ENCODE data around the gene LMNB1.

LMNB1 gene

GRCh38 chr5:126744836-126745235 is 32.1 kb upstream of the LMNB1 start:
- in situ Hi-C loops (cut with HindIII; ENCODE audit: low sequenced_read_pairs), result no loop called here
- H3K4me3 ChIP-seq (ENCODE audit: low read depth, low read length), result no peak overlapping the region
- TF ChIP-seq, protein P1, sequence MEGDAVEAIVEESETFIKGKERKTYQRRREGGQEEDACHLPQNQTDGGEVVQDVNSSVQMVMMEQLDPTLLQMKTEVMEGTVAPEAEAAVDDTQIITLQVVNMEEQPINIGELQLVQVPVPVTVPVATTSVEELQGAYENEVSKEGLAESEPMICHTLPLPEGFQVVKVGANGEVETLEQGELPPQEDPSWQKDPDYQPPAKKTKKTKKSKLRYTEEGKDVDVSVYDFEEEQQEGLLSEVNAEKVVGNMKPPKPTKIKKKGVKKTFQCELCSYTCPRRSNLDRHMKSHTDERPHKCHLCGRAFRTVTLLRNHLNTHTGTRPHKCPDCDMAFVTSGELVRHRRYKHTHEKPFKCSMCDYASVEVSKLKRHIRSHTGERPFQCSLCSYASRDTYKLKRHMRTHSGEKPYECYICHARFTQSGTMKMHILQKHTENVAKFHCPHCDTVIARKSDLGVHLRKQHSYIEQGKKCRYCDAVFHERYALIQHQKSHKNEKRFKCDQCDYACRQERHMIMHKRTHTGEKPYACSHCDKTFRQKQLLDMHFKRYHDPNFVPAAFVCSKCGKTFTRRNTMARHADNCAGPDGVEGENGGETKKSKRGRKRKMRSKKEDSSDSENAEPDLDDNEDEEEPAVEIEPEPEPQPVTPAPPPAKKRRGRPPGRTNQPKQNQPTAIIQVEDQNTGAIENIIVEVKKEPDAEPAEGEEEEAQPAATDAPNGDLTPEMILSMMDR (IDR thresholded peaks at IDR 0.05; ENCODE audit: low read depth, low read length, missing control alignments), result no peak
- no peak for DNase-seq (ENCODE audit: low read depth)

DNA sequence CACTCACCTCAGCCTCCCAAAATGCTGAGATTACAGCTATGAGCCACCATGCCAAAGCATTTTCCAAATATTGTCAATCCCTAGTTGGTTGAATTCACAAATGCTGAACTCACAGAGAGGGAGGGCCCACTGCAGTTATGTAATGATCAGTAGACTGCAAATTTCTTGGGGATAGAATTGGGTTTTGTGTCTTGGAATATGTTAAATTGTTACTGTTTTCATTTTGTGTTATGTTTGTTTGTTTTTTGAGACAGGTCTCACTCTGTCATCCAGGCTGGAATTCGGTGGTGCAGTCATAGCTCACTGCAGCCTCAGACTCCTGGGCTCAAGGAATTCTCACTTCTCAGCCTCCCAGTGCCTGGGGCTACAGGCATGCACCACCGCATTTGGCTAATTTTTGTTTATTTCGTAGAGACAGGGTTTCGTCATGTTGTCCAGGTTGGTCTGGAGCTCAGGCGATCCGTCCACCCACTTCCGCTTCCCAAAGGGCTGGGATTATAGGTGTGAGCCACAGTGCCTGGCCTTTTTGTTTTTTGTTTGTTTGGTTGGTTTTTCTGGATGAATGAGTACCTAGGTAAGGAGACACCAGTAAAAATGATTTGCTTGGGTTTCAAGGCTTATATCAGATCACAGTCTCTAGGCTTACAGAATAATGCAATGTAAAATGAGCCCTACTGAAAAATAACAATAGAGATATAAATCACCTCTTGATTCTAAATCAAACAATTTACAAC is 31.5 kb upstream of the LMNB1 start:
- no peak for DNase-seq (ENCODE audit: low read depth)
- TF ChIP-seq, protein P1 (IDR thresholded peaks at IDR 0.05; ENCODE audit: low read depth, low read length, missing control alignments), result no peak
- H3K4me3 ChIP-seq (ENCODE audit: low read depth, low read length), result no peak overlapping the region
- in situ Hi-C loops (cut with HindIII; ENCODE audit: low sequenced_read_pairs), result no loop called here

- in situ Hi-C loops (cut with HindIII; ENCODE audit: low sequenced_read_pairs), result no loop called here
- DNase-seq (ENCODE audit: low read depth), result no peak
- H3K4me3 ChIP-seq (ENCODE audit: low read depth, low read length), result no peak overlapping the region
- TF ChIP-seq, protein P1 (IDR thresholded peaks at IDR 0.05; ENCODE audit: low read depth, low read length, missing control alignments), result no peak
Measured at GRCh38 chr5:126746290-126746689, 30.6 kb upstream of the LMNB1 start.

DNA sequence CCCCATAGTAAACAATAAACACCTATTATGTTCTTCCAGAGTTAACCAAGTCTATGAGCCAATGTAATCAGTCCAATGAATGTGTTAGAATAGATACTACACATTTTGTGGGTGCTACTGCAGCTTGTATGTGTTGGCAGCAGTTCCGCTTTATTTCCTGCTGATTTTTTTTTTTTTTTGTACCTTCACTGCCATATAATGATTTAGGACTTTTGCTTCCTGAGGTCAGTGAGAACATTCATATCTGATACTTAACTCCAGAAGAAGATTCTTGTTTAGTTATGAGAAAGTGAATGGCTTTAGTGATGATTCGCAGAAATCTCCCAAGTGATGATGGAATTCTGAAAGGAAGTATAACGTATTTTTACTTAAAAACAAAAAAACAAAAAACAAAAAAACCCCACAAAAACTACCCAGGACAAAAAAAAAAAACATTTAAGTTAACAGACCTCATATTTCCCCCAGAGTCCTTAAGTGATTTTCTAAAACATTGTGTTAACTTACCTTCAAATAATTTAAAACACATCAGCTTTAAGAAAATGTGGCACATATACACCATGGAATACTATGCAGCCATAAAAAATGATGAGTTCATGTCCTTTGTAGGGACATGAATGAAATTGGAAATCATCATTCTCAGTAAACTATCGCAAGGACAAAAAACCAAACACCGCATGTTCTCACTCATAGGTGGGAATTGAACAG is 24.7 kb upstream of the LMNB1 start:
- in situ Hi-C loops (cut with HindIII; ENCODE audit: low sequenced_read_pairs), result no loop called here
- TF ChIP-seq, protein P1 (IDR thresholded peaks at IDR 0.05; ENCODE audit: low read depth, low read length, missing control alignments), result no peak
- DNase-seq (ENCODE audit: low read depth), result no peak
- H3K4me3 ChIP-seq (ENCODE audit: low read depth, low read length), result no peak overlapping the region

DNA sequence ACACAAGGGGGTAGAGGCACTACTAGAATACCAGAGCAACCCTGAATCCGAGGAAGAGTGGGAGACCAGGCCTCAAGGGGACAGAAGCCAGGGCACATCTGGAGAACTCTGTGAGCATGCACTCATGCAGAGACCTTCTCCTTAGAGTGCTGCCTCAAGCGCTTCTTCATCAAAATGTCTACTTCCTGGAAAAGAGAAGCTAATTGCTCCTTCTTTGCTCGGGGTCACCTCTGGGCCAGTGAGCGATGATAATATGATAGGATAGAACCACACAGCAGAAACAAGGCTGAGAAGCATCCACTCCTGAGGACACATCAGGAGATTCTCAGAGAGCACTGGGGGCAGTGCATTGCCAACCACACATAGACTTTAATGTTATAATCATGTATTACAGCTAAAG is 23.7 kb upstream of the LMNB1 start:
- TF ChIP-seq, protein P1 (IDR thresholded peaks at IDR 0.05; ENCODE audit: low read depth, low read length, missing control alignments), result no peak
- DNase-seq (ENCODE audit: low read depth), result no peak
- in situ Hi-C loops (cut with HindIII; ENCODE audit: low sequenced_read_pairs), result no loop called here
- H3K4me3 ChIP-seq (ENCODE audit: low read depth, low read length), result no peak overlapping the region

DNA sequence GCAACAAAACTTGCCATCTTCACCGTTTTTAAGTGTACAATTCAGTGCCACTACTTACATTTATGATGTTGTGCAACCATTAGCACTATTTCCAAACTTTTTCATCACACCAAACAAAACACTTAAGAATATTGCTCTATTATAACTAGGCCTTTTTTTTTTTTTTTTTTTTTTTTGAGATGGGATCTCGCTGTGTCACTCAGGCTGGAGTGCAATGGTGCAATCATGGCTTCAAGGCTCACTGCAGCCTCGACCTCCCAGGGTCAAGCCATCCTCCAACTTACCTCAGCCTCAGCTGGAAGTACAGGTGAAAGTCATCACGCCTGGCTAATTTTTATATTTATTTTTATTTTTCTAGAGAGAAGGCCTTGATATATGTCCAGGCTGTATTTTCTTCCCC is 22.3 kb upstream of the LMNB1 start:
- DNase-seq (ENCODE audit: low read depth), result no peak
- TF ChIP-seq, protein P1 (IDR thresholded peaks at IDR 0.05; ENCODE audit: low read depth, low read length, missing control alignments), result no peak
- no peak overlapping the region for H3K4me3 ChIP-seq (ENCODE audit: low read depth, low read length)
- in situ Hi-C loops (cut with HindIII; ENCODE audit: low sequenced_read_pairs), result no loop called here
